ENCODE results near the gene C1orf52. TPM values are rescaled to one million over a fixed set of nuclear protein-coding genes. Genes with fewer than 3 reads are reported as not detected.

Gene C1orf52
- total RNA-seq, 1 donor from 2014 or later = 11.1 TPM

DNA sequence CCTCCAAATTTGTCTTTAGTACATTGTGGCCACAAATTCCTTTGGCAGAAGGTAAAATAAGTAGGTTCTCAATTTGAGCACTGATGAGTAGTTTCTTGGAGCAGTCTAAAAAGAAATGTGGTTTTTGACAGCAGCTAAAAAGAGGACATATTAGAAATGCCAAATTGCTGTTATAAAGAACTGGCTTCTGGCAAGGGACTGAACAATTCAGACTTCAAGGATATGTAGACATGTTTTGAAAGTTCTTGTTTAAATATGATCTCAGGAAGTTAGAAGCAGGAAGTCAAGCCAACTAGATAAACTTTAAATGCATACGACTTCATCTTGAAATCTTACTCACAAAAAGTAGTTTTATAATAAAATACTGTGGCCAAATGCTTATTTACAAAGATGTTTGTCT lies 18.8 kb downstream of the C1orf52 start:
- FAIRE-seq (no peak), DNase-seq (ENCODE audit: low read depth) (no peak)
- H3K36me3 ChIP-seq (ENCODE audit: control insufficient read depth, insufficient read depth, low read length) = no peaks in the 10 kb centered on the region
- TF ChIP-seq, protein P1, sequence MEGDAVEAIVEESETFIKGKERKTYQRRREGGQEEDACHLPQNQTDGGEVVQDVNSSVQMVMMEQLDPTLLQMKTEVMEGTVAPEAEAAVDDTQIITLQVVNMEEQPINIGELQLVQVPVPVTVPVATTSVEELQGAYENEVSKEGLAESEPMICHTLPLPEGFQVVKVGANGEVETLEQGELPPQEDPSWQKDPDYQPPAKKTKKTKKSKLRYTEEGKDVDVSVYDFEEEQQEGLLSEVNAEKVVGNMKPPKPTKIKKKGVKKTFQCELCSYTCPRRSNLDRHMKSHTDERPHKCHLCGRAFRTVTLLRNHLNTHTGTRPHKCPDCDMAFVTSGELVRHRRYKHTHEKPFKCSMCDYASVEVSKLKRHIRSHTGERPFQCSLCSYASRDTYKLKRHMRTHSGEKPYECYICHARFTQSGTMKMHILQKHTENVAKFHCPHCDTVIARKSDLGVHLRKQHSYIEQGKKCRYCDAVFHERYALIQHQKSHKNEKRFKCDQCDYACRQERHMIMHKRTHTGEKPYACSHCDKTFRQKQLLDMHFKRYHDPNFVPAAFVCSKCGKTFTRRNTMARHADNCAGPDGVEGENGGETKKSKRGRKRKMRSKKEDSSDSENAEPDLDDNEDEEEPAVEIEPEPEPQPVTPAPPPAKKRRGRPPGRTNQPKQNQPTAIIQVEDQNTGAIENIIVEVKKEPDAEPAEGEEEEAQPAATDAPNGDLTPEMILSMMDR (IDR thresholded peaks at IDR 0.05; ENCODE audit: insufficient read depth, low read length, severe bottlenecking) = no peak
- no peak overlapping the region for H3K4me3 ChIP-seq (ENCODE audit: low read depth, low read length)
- H3K27me3 ChIP-seq (ENCODE audit: control insufficient read depth, insufficient read depth, low read length) = no peaks in the 10 kb centered on the region

DNA sequence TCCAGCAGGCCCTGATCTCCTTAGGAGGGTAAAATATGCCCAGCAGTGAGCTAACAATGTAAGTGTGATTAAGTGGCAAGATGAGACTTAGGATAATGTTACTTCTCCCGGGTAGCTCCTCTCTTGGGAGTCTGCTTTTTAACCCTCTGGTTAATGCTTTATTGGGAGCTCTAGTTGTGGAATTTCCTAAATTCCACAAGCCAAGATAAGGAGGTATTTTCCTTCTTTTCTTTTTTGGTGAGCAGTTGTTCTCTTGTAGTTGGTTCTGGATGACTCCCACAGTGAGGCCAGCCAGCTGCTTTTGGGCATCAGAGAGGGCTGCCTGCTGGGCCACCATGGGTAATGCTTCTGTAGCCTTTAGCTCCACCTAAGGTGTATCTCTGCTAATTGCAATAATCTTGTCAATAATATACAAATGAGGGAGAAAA lies 19.3 kb downstream of the C1orf52 start:
- H3K4me3 ChIP-seq (ENCODE audit: low read depth, low read length) = no peak overlapping the region
- TF ChIP-seq, protein P1 (IDR thresholded peaks at IDR 0.05; ENCODE audit: insufficient read depth, low read length, severe bottlenecking) = peak; percentile 36
- peak; percentile 42 for DNase-seq (ENCODE audit: low read depth)
- H3K36me3 ChIP-seq (ENCODE audit: control insufficient read depth, insufficient read depth, low read length) = no peaks in the 10 kb centered on the region
- no peak for FAIRE-seq
- no peaks in the 10 kb centered on the region for H3K27me3 ChIP-seq (ENCODE audit: control insufficient read depth, insufficient read depth, low read length)

DNA sequence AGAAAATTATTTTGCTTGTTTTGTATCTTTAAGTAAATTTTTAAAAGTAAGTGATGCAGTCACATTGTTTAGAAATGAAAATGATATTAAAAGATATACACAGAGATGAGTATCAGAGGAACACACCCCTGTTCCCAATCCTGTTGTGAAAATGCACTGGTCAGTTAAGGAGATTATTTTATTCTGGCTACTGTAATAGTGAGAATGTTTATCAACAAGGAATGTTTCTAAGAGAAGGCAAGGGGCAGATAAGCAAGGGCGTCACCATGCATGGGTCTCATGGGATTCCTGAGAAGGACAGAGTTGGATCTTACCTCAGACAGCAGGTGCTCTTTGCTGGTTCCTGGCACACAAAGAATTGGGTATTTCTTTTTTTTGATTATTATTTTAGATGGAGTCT lies 21.8 kb downstream of the C1orf52 start:
- FAIRE-seq (no peak), DNase-seq (ENCODE audit: low read depth) (no peak)
- TF ChIP-seq, protein P1 (IDR thresholded peaks at IDR 0.05; ENCODE audit: insufficient read depth, low read length, severe bottlenecking) = no peak
- Histone ChIP-seq H3K36me3 (ENCODE audit: control insufficient read depth, insufficient read depth, low read length) (no peaks in the 10 kb centered on the region), H3K4me3 (ENCODE audit: low read depth, low read length) (no peak overlapping the region), H3K27me3 (ENCODE audit: control insufficient read depth, insufficient read depth, low read length) (no peaks in the 10 kb centered on the region)

DNA sequence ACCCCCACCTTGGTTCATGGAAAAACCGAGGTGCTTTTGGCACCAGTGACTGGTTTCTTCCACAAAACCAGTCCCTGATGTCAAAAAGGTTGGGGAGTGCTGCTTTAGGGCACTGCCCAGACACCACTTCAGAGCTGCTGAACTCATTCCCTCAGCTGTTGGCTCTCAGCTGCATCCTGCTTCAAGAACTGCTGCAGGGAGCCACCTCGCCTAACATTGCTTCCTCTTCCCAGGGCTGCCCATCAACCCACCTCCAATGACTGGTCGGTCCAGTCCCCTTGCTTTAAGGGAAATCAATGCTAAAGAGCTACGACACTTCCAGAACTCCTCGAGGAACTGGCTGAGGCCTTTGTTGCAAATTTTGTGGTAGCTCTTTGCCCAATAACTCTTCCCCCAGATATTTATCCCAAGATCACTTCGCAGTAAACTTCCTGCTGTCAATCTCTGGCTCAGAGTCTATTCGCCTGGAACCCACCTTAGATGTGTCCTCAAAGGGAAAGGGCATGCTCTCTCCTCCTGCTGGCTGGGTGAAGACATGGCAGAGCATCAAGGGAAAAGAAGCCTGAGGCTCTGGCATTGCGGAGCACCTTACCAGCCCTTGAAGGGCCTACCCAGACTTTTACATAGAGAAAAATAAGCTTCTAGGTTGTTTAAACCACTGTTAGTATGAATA lies 29.0 kb downstream of the C1orf52 start:
- no peaks in the 10 kb centered on the region for H3K36me3 ChIP-seq (ENCODE audit: control insufficient read depth, insufficient read depth, low read length)
- H3K4me3 ChIP-seq (ENCODE audit: low read depth, low read length) = no peak overlapping the region
- FAIRE-seq (no peak), DNase-seq (ENCODE audit: low read depth) (no peak)
- no peaks in the 10 kb centered on the region for H3K27me3 ChIP-seq (ENCODE audit: control insufficient read depth, insufficient read depth, low read length)
- TF ChIP-seq, protein P1 (IDR thresholded peaks at IDR 0.05; ENCODE audit: insufficient read depth, low read length, severe bottlenecking) = peak; percentile 26

DNA sequence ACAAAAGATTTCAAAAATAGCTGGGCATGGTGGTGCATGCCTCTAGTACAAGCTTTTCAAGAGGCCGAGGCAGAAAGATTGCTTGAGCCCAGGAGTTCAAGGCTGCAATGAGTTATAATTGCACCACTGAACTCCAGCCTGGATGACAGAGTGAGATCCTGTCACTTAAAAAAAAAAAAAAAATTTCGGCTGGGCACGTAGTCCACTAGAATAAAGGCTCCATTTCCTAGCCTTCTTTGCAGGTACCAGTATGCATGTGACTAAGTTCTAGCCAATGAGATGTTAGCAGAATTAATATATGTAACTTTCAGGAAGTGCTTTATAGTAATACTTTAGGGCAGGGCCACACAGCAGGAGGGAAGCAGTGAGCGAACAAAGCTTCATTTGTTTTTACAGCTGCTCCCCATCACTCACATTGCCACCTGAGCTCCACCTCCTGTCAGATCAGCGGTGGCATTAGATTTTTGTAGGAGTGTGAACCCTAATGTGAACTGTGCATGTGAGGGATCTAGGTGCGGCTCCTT lies 29.8 kb downstream of the C1orf52 start:
- Histone ChIP-seq H3K36me3 (ENCODE audit: control insufficient read depth, insufficient read depth, low read length) (no peaks in the 10 kb centered on the region), H3K4me3 (ENCODE audit: low read depth, low read length) (no peak overlapping the region), H3K27me3 (ENCODE audit: control insufficient read depth, insufficient read depth, low read length) (no peaks in the 10 kb centered on the region)
- DNase-seq (ENCODE audit: low read depth) (no peak), FAIRE-seq (no peak)
- TF ChIP-seq, protein P1 (IDR thresholded peaks at IDR 0.05; ENCODE audit: insufficient read depth, low read length, severe bottlenecking) = no peak

DNA sequence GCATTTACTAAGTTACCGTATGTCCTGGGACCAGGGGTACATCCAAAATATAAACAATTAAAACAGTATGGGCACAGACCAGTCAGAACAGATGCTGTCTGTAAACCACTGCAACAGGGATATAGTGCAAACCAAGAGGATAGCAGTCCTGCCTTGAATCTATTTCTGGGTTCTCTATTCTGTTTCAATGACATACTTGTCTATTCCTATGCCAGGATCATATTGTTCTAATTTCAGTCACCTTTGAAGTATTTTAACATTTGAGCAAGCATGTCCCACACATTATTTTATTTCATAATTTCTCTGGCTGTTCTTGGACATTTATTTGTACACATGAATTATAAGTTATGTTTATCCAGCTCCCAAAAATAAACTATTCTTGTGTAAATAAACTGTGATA lies 30.5 kb downstream of the C1orf52 start:
- no peak for DNase-seq (ENCODE audit: low read depth)
- TF ChIP-seq, protein P1 (IDR thresholded peaks at IDR 0.05; ENCODE audit: insufficient read depth, low read length, severe bottlenecking) = no peak
- FAIRE-seq = no peak

More for the DNA sequence above, 30.5 kb downstream of the C1orf52 start:
- Histone ChIP-seq H3K27me3 (ENCODE audit: control insufficient read depth, insufficient read depth, low read length) (no peaks in the 10 kb centered on the region), H3K36me3 (ENCODE audit: control insufficient read depth, insufficient read depth, low read length) (no peaks in the 10 kb centered on the region), H3K4me3 (ENCODE audit: low read depth, low read length) (no peak overlapping the region)

Measured in bronchial epithelial cell (primary cell).